GM18907 (cell line): ENCODE data around the gene GRAMD2A.
"Not testable (repeated sequence)": the region's sequence is repeated elsewhere in the genome, so short reads cannot be mapped to it uniquely, and the experiment has no call there.

Source experiments
- ATAC-seq: cut with Tn5 transposase; IDR thresholded peaks from one replicate; pipeline ENCODE4 v1.9.1; 2021; ENCODE audit warnings: mild to moderate bottlenecking, moderate library complexity; ENCODE audit not compliant: unreplicated experiment

GRAMD2A gene

GRCh38 chr15:72192416-72192815 is 5.2 kb downstream of the GRAMD2A start:
- ATAC-seq = no peak

DNA sequence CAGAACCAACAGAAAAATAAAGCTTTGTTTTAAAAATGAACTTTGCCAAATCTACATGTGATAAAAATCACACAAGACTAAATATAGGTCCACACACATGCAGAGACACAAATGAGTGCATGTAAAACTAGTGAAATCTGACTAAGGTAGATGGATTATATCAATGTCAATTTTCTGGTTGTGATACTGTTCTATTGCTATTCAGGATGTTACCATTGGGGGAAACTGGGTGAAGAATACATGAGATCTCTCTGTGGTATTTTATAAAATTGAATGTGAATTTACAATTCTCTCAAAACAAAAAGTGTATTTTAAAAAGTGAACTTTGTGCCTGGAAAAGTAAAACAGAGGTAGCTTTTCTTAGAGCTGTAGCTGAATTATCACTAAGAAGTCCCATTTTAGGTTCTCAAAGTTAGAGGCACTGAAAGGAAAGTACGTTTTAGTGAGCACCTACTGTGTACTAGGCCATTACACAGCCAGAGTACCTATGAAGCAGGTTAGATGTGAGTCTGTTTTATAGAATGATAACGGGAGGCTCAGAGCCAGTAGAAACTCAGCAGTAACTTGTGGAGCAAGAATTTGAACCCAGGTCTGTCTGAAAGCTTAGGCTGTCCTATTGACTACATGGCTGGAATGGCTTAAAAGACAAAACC is 8.2 kb downstream of the GRAMD2A start:
- ATAC-seq = no peak

DNA sequence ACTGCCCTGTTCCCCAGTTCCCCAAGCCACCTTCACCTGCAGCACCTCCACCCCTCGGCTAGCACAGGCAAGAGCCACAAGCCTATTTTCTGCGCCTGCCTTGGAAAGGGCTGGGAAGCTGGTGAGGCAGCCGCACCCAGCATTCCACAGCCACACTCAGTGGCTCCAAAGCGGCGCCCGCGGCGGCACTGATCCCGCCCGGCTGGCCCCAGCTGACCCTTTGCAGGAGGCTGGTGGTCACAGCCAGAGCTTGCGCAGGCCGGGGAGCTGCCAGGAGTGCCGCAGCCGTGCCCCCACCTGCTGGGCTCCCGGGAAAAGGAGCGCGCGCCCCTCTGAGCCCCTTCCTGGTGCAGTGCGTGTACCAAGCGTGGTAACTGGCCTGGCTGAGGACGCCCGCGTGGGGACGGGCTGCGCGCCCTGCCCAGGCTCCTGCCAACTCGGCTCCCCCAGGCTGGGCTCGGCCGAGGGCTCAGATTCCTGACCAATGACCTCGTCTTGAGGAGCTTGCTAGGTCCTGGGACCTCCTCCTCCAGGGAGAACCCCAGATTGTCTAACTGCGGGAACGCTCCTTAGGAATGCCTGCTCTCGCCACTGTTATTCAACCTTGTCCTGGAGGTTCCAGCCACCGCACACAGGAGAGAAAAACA is 13.3 kb downstream of the GRAMD2A start:
- no peak for ATAC-seq

- no peak for ATAC-seq
These were observed 13.8 kb downstream of the GRAMD2A start for GRCh38 chr15:72183781-72184164.

DNA sequence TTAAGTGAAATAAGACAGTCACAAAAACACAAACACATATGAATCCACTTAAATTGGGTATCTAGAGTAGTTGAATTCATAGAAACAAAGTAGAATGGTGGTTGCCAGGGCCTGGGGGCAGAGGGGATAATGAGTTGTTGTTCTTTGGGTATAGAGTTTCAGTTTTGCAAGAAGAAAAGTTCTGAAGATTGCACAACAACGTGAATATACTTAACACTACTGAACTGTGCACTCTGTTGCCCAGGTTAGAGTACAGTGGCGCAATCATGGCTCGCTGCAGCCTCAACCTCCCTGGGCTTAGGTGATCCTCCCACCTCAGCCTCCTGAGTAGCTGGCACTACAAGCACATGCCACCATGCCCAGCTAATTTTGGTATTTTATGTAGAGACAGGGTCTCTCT is 14.9 kb downstream of the GRAMD2A start:
- ATAC-seq = no peak

GRCh38 chr15:72182244-72182643 is 15.3 kb downstream of the GRAMD2A start:
- ATAC-seq = no peak

- no peak for ATAC-seq
These were observed 16.7 kb downstream of the GRAMD2A start for GRCh38 chr15:72180761-72181324.

- no peak for ATAC-seq
These were observed 17.5 kb downstream of the GRAMD2A start for GRCh38 chr15:72179950-72180581.

DNA sequence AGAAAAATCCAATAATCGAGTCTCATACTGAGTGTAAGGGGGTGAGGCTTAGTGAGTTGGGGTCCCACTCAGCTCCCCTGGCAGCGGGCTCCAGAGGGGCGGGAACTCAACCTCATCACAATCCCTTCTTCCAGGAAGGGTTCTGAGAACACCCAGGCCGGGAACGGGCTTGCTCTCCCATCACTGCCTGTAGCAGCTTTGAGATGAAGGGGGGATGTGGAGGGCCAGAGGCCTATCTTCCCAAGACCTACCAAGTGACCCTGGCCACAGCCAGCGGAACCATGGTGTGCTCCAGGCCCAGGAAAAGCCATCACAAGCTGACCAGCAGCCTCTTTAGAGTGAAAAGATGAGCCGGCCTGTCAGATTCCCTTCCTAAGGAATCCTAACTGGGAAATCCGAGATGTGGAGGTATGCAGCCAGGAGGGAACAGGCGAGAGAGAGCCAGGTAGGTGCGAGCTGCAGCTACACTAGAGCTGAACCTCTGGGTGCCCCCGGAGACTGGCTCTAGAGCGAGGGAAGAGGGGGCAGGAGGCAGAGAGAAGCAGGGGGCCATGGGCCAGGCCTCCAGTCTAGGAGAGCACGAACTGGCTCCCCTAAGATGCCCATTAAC is 18.5 kb downstream of the GRAMD2A start:
- ATAC-seq = no peak

- no peak for ATAC-seq
These were observed 20.8 kb downstream of the GRAMD2A start for GRCh38 chr15:72176743-72177142.

DNA sequence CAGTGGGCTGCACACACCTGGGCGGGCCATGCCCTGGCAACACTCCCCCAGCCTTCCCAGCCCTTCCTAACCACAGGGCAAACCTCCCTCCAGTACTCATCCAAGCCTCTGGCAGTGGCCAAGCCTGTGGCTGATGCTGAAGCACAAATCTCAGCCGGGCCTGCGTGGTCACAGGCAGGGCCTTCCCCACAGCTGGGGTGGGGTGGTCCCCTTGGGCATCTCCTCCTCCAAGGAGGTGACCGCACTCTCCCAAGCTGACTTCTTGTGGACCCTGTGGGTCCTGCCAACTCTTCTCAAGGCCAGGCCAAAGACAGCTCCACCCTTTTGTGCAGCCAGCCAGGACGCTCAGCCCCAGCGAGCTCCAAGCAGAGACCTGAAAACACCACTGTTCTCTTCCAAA is 21.4 kb downstream of the GRAMD2A start:
- ATAC-seq = no peak

DNA sequence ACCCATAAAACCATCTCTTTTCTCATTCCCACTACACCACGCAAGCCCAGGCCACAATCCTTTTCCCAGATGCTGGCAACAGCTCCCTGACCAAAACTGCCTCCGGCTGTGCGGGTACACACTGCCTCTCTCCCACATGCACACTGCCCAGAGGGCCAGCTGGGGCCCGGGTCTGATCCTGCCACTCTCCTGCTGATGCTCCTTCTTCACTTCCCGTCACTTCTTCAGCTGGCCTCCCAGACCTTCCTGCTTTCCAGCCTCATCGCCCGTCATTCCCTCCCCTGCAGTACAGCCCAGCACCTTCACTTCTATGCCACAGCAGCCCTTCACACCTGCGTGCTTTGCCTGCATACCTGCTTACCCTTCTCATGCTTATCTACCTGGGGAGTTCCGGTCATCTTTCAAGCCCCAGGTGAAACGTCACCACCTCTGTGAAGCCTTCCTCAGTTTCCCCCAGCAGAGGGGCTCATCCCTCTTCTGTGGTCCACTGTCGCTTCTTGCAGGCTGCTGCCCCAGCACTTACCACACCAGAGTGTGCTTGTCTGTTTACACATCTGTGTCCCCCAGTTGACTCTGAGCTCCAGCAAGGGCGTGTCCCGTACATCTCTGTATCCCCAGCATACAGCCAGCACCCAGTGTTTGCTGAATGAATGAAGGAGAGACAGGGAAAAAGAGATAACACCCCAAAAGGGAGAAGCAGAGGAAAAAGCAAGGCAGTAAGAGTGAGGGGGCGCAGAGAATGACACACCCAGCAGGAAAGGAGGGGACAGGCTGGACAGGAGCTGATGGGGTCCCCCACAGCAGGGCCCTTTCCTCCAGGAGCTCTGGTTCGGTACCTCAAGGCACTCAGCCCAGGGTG is 22.2 kb downstream of the GRAMD2A start:
- no peak for ATAC-seq

DNA sequence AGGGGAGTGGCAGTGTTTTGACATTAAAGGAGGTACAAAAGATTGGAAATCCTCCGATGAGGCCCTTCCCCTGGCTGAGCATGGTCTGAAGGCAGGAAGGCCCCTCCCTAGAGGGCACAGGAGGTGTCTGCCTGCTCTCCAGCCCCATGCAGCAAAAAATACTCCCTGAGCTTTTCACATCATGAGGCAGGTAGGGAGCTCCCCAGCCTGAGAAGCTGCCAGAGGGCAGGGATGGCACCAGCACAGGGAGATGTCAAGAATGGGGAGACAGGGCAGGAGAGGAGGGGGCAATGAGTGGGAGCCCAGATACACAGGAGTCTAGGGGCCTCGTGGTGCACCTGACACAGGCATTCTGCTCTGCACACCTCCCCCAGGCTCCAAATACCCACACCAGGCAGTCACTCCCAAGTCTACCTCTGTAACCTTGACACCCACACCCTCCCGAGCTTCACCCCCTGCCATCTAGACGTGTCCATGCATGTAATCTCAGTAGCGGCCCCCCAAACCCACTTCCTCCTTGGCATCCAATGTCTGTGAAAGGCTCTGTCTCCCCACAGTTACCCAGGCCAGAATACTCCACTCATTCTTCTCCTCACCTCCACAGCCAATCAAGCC is 22.9 kb downstream of the GRAMD2A start:
- no peak for ATAC-seq

DNA sequence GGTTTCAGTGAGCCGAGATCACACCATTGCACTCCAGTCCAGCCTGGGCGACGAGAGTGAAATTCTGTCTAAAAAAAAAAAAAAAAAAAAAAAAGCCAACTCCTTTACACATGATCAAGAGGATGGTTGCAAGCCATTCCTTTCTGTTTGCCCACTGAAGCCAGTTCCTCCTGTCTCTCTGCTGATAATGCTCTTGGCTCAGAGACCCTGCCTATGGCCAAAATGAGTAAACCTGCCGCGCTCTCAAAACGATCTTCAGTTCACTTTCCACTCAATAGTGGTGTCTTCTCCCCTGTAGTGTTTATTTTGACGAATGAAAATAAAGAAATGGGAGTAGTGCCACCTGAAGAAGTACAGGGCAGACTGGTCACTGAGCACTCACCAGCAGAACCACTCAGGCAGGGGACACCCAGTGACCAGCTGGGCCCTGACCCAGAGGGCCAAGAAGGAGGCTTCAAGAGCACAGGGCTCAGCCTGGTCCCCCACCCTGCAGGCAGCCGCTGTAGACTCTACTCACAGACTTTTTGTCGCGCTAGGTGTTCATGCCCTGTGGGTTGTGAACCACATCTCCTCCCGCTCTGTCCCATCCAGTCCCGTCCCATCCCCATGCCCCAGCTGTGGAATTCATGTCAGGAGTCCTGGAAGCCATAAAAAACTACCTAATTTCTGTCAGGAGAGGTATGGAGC is 23.6 kb downstream of the GRAMD2A start:
- no peak for ATAC-seq

- no peak for ATAC-seq
These were observed 24.2 kb downstream of the GRAMD2A start for GRCh38 chr15:72173401-72173800.

DNA sequence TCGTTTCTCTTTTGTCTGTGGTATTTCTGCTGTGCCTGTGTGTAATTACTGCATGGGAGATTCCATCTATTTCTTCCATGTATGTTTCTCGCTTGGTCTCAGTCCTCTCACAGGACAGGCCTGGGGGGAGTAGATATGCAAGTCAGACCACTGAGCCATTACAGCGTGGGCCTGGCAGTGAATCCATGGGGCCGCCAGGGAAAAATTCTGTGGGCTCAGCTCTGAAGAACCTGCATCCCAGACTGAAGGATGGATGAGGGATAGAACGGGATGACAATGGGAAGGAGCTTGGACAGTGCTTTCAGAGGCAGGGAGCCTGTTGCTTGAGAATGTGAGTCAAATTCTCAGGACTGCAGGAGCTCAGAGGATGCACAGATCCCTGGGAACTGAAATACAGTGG is 24.8 kb downstream of the GRAMD2A start:
- no peak for ATAC-seq

DNA sequence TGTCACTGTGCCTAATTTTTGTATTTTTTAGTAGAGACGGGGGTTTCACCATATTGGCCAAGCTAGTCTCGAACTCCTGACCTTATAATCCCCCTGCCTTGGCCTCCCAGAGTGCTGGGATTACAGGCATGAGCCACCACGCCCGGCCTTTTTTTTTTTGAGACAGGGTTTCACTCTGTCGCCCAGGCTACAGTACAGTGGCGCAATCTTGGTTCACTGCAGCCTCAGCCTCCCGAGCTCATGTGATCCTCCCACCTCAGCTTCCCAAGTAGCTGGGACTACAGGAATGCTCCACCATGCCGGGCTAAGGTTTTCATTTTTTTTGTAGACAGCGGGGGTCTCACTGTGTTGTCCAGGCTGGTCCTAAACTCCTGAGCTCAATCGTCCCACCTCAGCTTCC is 25.6 kb downstream of the GRAMD2A start:
- ATAC-seq = not testable (repeated sequence)

- ATAC-seq = no peak
These were observed 26.9 kb downstream of the GRAMD2A start for GRCh38 chr15:72170691-72171090.

DNA sequence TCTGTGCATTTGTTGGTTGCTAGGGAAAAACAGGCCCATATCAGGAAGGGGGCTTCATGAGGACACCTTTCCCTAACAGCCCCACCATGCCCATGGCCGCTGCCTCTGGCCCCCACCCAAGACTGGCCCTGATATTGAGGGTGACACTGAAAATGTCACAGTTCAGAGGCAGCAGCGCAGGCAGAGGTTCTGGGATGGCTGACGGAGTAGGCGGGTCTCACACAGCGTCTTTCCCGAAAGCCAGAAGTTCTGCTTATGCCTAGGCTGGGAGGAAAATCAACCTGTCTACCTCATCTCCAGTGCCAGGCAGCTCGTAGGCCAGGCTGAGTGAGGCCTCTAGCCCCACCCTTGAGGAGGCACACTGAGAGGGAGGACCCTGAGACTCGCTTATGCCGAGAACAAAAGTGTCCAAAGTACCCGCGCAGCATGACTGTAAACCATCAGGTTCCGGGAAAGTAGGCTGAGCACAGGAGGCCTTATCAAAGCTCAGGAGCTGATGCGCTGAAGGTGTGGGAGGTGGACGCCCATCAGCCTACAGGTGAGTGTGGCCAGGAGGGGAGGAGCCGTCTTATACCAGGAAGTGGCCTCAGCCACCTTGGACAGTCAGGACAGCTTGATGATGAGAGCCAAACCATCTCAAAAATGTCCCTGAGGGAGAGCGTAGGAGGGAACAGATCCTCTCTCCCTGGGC is 27.5 kb downstream of the GRAMD2A start:
- no peak for ATAC-seq
